Activated T-cell treated with anti-CD3 and anti-CD28 coated beads, Interleukin-2, amount 50 U/mL, for 72 hours (primary cell): ENCODE measurements around the gene EEPD1. TPM values are rescaled to one million over a fixed set of nuclear protein-coding genes. Genes with fewer than 3 reads are reported as not detected.
"Not testable (repeated sequence)": the region's sequence is repeated elsewhere in the genome, so short reads cannot be mapped to it uniquely, and the experiment has no call there.

Experiments used
- ATAC-seq, 2 donors: fragments of 150-1000 bp; cut with Tn5 transposase; replicated peaks in 1 of 2; 2 replicates each; pipeline ENCODE4 v1.10.0; 2021; ENCODE audit warnings: moderate library complexity in 2 of 2, mild to moderate bottlenecking in 1 of 2
- DNase-seq, 2 donors: peaks; one replicate each; pipeline ENCODE4 v3.0.0; 2021 to 2022; ENCODE audit warnings: mixed read lengths in 1 of 2
- H3K27ac Mint-ChIP-seq: one replicate; pipeline ENCODE4 v1.8.0; 2022; ENCODE audit warnings: mild to moderate bottlenecking, moderate library complexity, mixed read lengths
- H3K27me3 Mint-ChIP-seq: one replicate; pipeline ENCODE4 v1.8.0; 2022; ENCODE audit warnings: low read depth, mixed read lengths
- H3K36me3 Mint-ChIP-seq, 2 donors: one replicate each; pipeline ENCODE4 v1.8.0; 2022; ENCODE audit warnings: mixed read lengths in 2 of 2, mild to moderate bottlenecking in 1 of 2; ENCODE audit not compliant: insufficient read depth in 2 of 2
- H3K4me1 Mint-ChIP-seq: one replicate; pipeline ENCODE4 v1.8.0; 2022; ENCODE audit warnings: low read depth, mixed read lengths
- H3K4me3 Mint-ChIP-seq, 2 donors: one replicate each; pipeline ENCODE4 v1.8.0; 2022; ENCODE audit warnings: mild to moderate bottlenecking in 2 of 2, mixed read lengths in 2 of 2, moderate library complexity in 2 of 2
- H3K9me3 Mint-ChIP-seq, 2 donors: one replicate each; pipeline ENCODE4 v1.8.0; 2022; ENCODE audit warnings: mixed read lengths in 2 of 2
- total RNA-seq, 2 donors: library from RNA; stranded (reverse); gene quantifications; one replicate each; pipeline ENCODE4 v1.2.3, GENCODE V29; 2022

Gene EEPD1
- total RNA-seq, 2 donors from 2014 or later: 1.2 to 1.8 TPM

- Mint-ChIP-seq H3K4me1 (no peaks in the 10 kb centered on the region), H3K27ac (no peak overlapping the region), H3K27me3 (no peaks in the 10 kb centered on the region), H3K36me3 (no peaks in the 10 kb centered on the region), H3K4me3 (no peak overlapping the region), H3K9me3 (no peaks in the 10 kb centered on the region)
- ATAC-seq: no peak
- no peak for DNase-seq
Observed at GRCh38 chr7:36135700-36136099, 17.4 kb upstream of the EEPD1 start.

- H3K27ac Mint-ChIP-seq: no peak overlapping the region
- H3K9me3 Mint-ChIP-seq: no peaks in the 10 kb centered on the region
- H3K4me3 Mint-ChIP-seq: no peak overlapping the region
Observed at GRCh38 chr7:36137258-36137657, 15.8 kb upstream of the EEPD1 start.

GRCh38 chr7:36137754-36138153, 15.3 kb upstream of the EEPD1 start:
- Mint-ChIP-seq H3K27ac (no peak overlapping the region), H3K4me1 (no peaks in the 10 kb centered on the region), H3K9me3 (no peaks in the 10 kb centered on the region), H3K36me3 (no peaks in the 10 kb centered on the region), H3K4me3 (no peak overlapping the region), H3K27me3 (no peaks in the 10 kb centered on the region)
- no peak for DNase-seq
- ATAC-seq: no peak

More at GRCh38 chr7:36137258-36137657, 15.8 kb upstream of the EEPD1 start:
- ATAC-seq: no peak
- H3K4me1 Mint-ChIP-seq: no peaks in the 10 kb centered on the region
- H3K36me3 Mint-ChIP-seq: no peaks in the 10 kb centered on the region
- DNase-seq: no peak
- H3K27me3 Mint-ChIP-seq: no peaks in the 10 kb centered on the region

GRCh38 chr7:36138209-36138608, 14.8 kb upstream of the EEPD1 start:
- DNase-seq (no peak), ATAC-seq (no peak)
- H3K27ac Mint-ChIP-seq: no peak overlapping the region
- H3K9me3 Mint-ChIP-seq: no peaks in the 10 kb centered on the region
- no peaks in the 10 kb centered on the region for H3K27me3 Mint-ChIP-seq
- H3K4me1 Mint-ChIP-seq: no peaks in the 10 kb centered on the region
- no peak overlapping the region for H3K4me3 Mint-ChIP-seq
- H3K36me3 Mint-ChIP-seq: no peaks in the 10 kb centered on the region

- DNase-seq (no peak), ATAC-seq (no peak)
- no peaks in the 10 kb centered on the region for H3K4me1 Mint-ChIP-seq
- H3K4me3 Mint-ChIP-seq: no peak overlapping the region
- H3K36me3 Mint-ChIP-seq: no peaks in the 10 kb centered on the region
- H3K27me3 Mint-ChIP-seq: peaks cover 6% of the 10 kb centered on the region
- H3K9me3 Mint-ChIP-seq: no peaks in the 10 kb centered on the region
- no peak overlapping the region for H3K27ac Mint-ChIP-seq
Observed at GRCh38 chr7:36141351-36141750, 11.7 kb upstream of the EEPD1 start.

GRCh38 chr7:36141850-36142249, 11.2 kb upstream of the EEPD1 start:
- Mint-ChIP-seq H3K27ac (no peak overlapping the region), H3K4me1 (no peaks in the 10 kb centered on the region), H3K27me3 (peaks cover 6% of the 10 kb centered on the region), H3K9me3 (no peaks in the 10 kb centered on the region), H3K36me3 (no peaks in the 10 kb centered on the region), H3K4me3 (no peak overlapping the region)
- DNase-seq: no peak
- ATAC-seq: no peak

- Mint-ChIP-seq H3K4me3 (no peak overlapping the region), H3K36me3 (no peaks in the 10 kb centered on the region), H3K4me1 (no peaks in the 10 kb centered on the region), H3K27me3 (peaks cover 6% of the 10 kb centered on the region), H3K9me3 (peaks cover 0 to 6% of the 10 kb centered on the region in 2 donors), H3K27ac (no peak overlapping the region)
- DNase-seq (no peak), ATAC-seq (no peak)
Observed at GRCh38 chr7:36144189-36144588, 8.9 kb upstream of the EEPD1 start.

- ATAC-seq: no peak
- Mint-ChIP-seq H3K36me3 (no peaks in the 10 kb centered on the region), H3K9me3 (peaks cover 0 to 6% of the 10 kb centered on the region in 2 donors), H3K27me3 (peaks cover 6% of the 10 kb centered on the region), H3K4me3 (no peak overlapping the region), H3K27ac (no peak overlapping the region), H3K4me1 (no peaks in the 10 kb centered on the region)
- DNase-seq: no peak
Observed at GRCh38 chr7:36145686-36146085, 7.4 kb upstream of the EEPD1 start.

- DNase-seq (no peak), ATAC-seq (no peak)
- Mint-ChIP-seq H3K9me3 (peaks cover 0 to 6% of the 10 kb centered on the region in 2 donors), H3K27me3 (peaks cover 6% of the 10 kb centered on the region), H3K4me1 (peaks cover 3% of the 10 kb centered on the region), H3K36me3 (no peaks in the 10 kb centered on the region), H3K27ac (no peak overlapping the region), H3K4me3 (no peak overlapping the region)
Observed at GRCh38 chr7:36147361-36147760, 5.7 kb upstream of the EEPD1 start.

GRCh38 chr7:36148422-36149065, 4.5 kb upstream of the EEPD1 start:
- Mint-ChIP-seq H3K4me3 (no peak overlapping the region), H3K27ac (no peak overlapping the region), H3K27me3 (peaks cover 6% of the 10 kb centered on the region), H3K36me3 (no peaks in the 10 kb centered on the region), H3K4me1 (peaks cover 7% of the 10 kb centered on the region), H3K9me3 (peaks cover 0 to 6% of the 10 kb centered on the region in 2 donors)
- ATAC-seq (no peak), DNase-seq (no peak)

GRCh38 chr7:36149240-36149639, 3.8 kb upstream of the EEPD1 start:
- not testable (repeated sequence) for ATAC-seq

GRCh38 chr7:36149694-36150452, 3.2 kb upstream of the EEPD1 start:
- DNase-seq (no peak), ATAC-seq (no peak)
- Mint-ChIP-seq H3K27ac (no peak overlapping the region), H3K9me3 (peaks cover 0 to 6% of the 10 kb centered on the region in 2 donors), H3K4me3 (no peak overlapping the region), H3K4me1 (peaks cover 13% of the 10 kb centered on the region), H3K36me3 (no peaks in the 10 kb centered on the region), H3K27me3 (peaks cover 2% of the 10 kb centered on the region)

More at GRCh38 chr7:36149240-36149639, 3.8 kb upstream of the EEPD1 start:
- not testable (repeated sequence) for H3K27ac Mint-ChIP-seq, H3K9me3 Mint-ChIP-seq, DNase-seq, H3K36me3 Mint-ChIP-seq, H3K4me3 Mint-ChIP-seq, H3K27me3 Mint-ChIP-seq
- peaks cover 13% of the 10 kb centered on the region for H3K4me1 Mint-ChIP-seq

- H3K4me1 Mint-ChIP-seq: peaks cover 25% of the 10 kb centered on the region
- H3K4me3 Mint-ChIP-seq: peak overlapping the region; percentile 79 to 86
- DNase-seq (no peak), ATAC-seq (no peak)
- peaks cover 0 to 6% of the 10 kb centered on the region in 2 donors for H3K9me3 Mint-ChIP-seq
- H3K36me3 Mint-ChIP-seq: no peaks in the 10 kb centered on the region
- peaks cover 6% of the 10 kb centered on the region for H3K27me3 Mint-ChIP-seq
- no peak overlapping the region for H3K27ac Mint-ChIP-seq
Observed at GRCh38 chr7:36151921-36152755, 916 bp upstream of the EEPD1 start.
